Mesenchymal stem cell (in vitro differentiated cells and primary cell): ENCODE measurements around the gene TNK1.

Experiments used
- DNase-seq: peaks from one replicate; pipeline ENCODE4 v3.0.0-alpha.2; 2013
- H2AFZ ChIP-seq: one replicate; pipeline ENCODE4 v1.6.1; 2013; ENCODE audit warnings: low read depth, mild to moderate bottlenecking, control low read depth, inconsistent platforms, low read length, moderate library complexity
- H2AK5ac ChIP-seq: 2 replicates; pipeline ENCODE4 v1.6.1; 2013; ENCODE audit warnings: low read length, moderate library complexity, mild to moderate bottlenecking, inconsistent platforms; ENCODE audit not compliant: severe bottlenecking
- H2BK120ac ChIP-seq: one replicate; pipeline ENCODE4 v1.6.1; 2013; ENCODE audit warnings: low read depth, mild to moderate bottlenecking, inconsistent platforms, low read length, moderate library complexity
- H2BK12ac ChIP-seq, 2 experiments: one replicate each; pipeline ENCODE4 v1.6.1; 2013; ENCODE audit warnings: inconsistent platforms in 2 of 2, low read length in 2 of 2, mild to moderate bottlenecking in 2 of 2, moderate library complexity in 2 of 2, control low read depth in 1 of 2
- H2BK15ac ChIP-seq: one replicate; pipeline ENCODE4 v1.6.1; 2013; ENCODE audit warnings: mild to moderate bottlenecking, low read depth, inconsistent platforms; ENCODE audit not compliant: poor library complexity, severe bottlenecking
- H2BK5ac ChIP-seq: 2 replicates; pipeline ENCODE4 v1.6.1; 2013; ENCODE audit warnings: low read depth, mild to moderate bottlenecking, low read length, control low read depth, inconsistent platforms; ENCODE audit not compliant: poor library complexity, severe bottlenecking
- H3K14ac ChIP-seq, 2 experiments: one replicate each; pipeline ENCODE4 v1.6.1; 2013; ENCODE audit warnings: inconsistent platforms in 2 of 2, low read length in 2 of 2, control low read depth in 1 of 2, mild to moderate bottlenecking in 1 of 2, moderate library complexity in 1 of 2
- H3K18ac ChIP-seq, 2 experiments: one replicate each; pipeline ENCODE4 v1.6.1; 2013; ENCODE audit warnings: inconsistent platforms in 2 of 2, low read length in 2 of 2, control low read depth in 1 of 2, low read depth in 1 of 2, mild to moderate bottlenecking in 1 of 2
- H3K23ac ChIP-seq, 2 experiments: one replicate each; pipeline ENCODE4 v1.6.1; 2013; ENCODE audit warnings: inconsistent platforms in 2 of 2, low read length in 2 of 2, mild to moderate bottlenecking in 2 of 2, moderate library complexity in 2 of 2, control low read depth in 1 of 2
- H3K27ac ChIP-seq: 2 replicates; pipeline ENCODE4 v1.5.1; 2013; ENCODE audit warnings: mild to moderate bottlenecking, moderate library complexity, low read length, control low read depth, inconsistent platforms; ENCODE audit not compliant: poor library complexity, severe bottlenecking
- H3K27me3 ChIP-seq, 2 experiments: 2 replicates each; pipeline versions ENCODE4 v1.6.1 to v1.7.0; 2013; ENCODE audit warnings: low read length in 2 of 2, mild to moderate bottlenecking in 2 of 2, moderate library complexity in 2 of 2, control low read depth in 1 of 2, inconsistent platforms in 1 of 2; ENCODE audit not compliant: control insufficient read depth in 1 of 2, insufficient read depth in 1 of 2
- H3K36me3 ChIP-seq, 2 experiments: 2 replicates each; pipeline versions ENCODE4 v1.6.1 to v1.7.0; 2013; ENCODE audit warnings: low read length in 2 of 2, control low read depth in 1 of 2, inconsistent platforms in 1 of 2, low read depth in 1 of 2, mild to moderate bottlenecking in 1 of 2; ENCODE audit not compliant: insufficient read depth in 2 of 2, control insufficient read depth in 1 of 2
- H3K4ac ChIP-seq, 2 experiments: one replicate each; pipeline ENCODE4 v1.6.1; 2013; ENCODE audit warnings: inconsistent platforms in 2 of 2, low read length in 2 of 2, mild to moderate bottlenecking in 2 of 2, moderate library complexity in 2 of 2, control low read depth in 1 of 2, low read depth in 1 of 2
- H3K4me1 ChIP-seq: 2 replicates; pipeline ENCODE4 v1.6.1; 2013; ENCODE audit warnings: low read depth, low read length, control low read depth; ENCODE audit not compliant: control insufficient read depth, insufficient read depth
- H3K4me2 ChIP-seq: 2 replicates; pipeline ENCODE4 v1.6.1; 2013; ENCODE audit warnings: low read length, mild to moderate bottlenecking, inconsistent platforms; ENCODE audit not compliant: poor library complexity, severe bottlenecking
- H3K4me3 ChIP-seq, 2 experiments: 2 replicates each; pipeline versions ENCODE4 v1.5.1 to v1.7.0; 2013; ENCODE audit warnings: low read length in 2 of 2, mild to moderate bottlenecking in 2 of 2, control low read depth in 1 of 2, low read depth in 1 of 2; ENCODE audit not compliant: insufficient read depth in 1 of 2
- H3K79me1 ChIP-seq: replicated peaks from 2 replicates; pipeline ENCODE4 v1.6.1; 2013; ENCODE audit warnings: mild to moderate bottlenecking, control low read depth, low read length, inconsistent platforms; ENCODE audit not compliant: poor library complexity, severe bottlenecking
- H3K9ac ChIP-seq: 2 replicates; pipeline ENCODE4 v1.7.0; 2013; ENCODE audit warnings: mild to moderate bottlenecking, low read length, moderate library complexity
- H3K9me3 ChIP-seq: 2 replicates; pipeline ENCODE4 v1.7.0; 2013; ENCODE audit warnings: mild to moderate bottlenecking, low read length; ENCODE audit not compliant: control insufficient read depth
- H4K8ac ChIP-seq: one replicate; pipeline ENCODE4 v1.6.1; 2013; ENCODE audit warnings: inconsistent platforms, mild to moderate bottlenecking, low read length, moderate library complexity
- H4K91ac ChIP-seq: one replicate; pipeline ENCODE4 v1.6.1; 2013; ENCODE audit warnings: mild to moderate bottlenecking, low read length, inconsistent platforms
- WGBS: methylation state at CpG from one replicate; pipeline ENCODE4 v1.1.7; 2013; ENCODE audit warnings: mixed read lengths; 5-methylcytosine and 5-hydroxymethylcytosine counted together

The TNK1 gene

GRCh38 chr17:7404737-7405349 lies 24.0 kb downstream of the TNK1 start:
- Histone ChIP-seq H3K27me3 (no peaks in the 10 kb centered on the region), H3K9me3 (no peaks in the 10 kb centered on the region), H3K23ac (peak overlapping the region in 1 of 2 experiments; percentile 89), H3K18ac (peak overlapping the region; percentile 88 to 92), H2BK5ac (no peak overlapping the region), H4K8ac (peak overlapping the region; percentile 69), H3K4ac (peak overlapping the region; percentile 58 to 71), H3K4me1 (peaks cover 20% of the 10 kb centered on the region), H2BK15ac (peak overlapping the region; percentile 80), H3K36me3 (peaks cover 14 to 18% of the 10 kb centered on the region in 2 experiments), H3K27ac (no peak overlapping the region), H3K4me2 (peak overlapping the region; percentile 75), H2BK12ac (peak overlapping the region in 1 of 2 experiments; percentile 88), H2AFZ (peak overlapping the region; percentile 78), H4K91ac (peak overlapping the region; percentile 76), H2AK5ac (no peak overlapping the region), H3K9ac (peak overlapping the region; percentile 90), H3K14ac (peak overlapping the region; percentile 62 to 91), H3K4me3 (peak overlapping the region; percentile 71 to 90), H3K79me1 (peaks cover 13% of the 10 kb centered on the region), H2BK120ac (peak overlapping the region; percentile 75)
- DNase-seq = peak; percentile 54
- WGBS = 3% methylated on average over 46 of the region's 65 CpGs

GRCh38 chr17:7405350-7406234 lies 24.7 kb downstream of the TNK1 start:
- H3K36me3 ChIP-seq = peaks cover 22 to 26% of the 10 kb centered on the region in 2 experiments
- peak overlapping the region; percentile 90 for H3K9ac ChIP-seq
- peak overlapping the region; percentile 76 for H4K91ac ChIP-seq
- peak overlapping the region; percentile 11 for H3K27ac ChIP-seq
- H3K4ac ChIP-seq = peak overlapping the region; percentile 58 to 71
- no peaks in the 10 kb centered on the region for H3K9me3 ChIP-seq
- peak; percentile 34 for DNase-seq
- peak overlapping the region; percentile 63 for H2BK15ac ChIP-seq
- no peak overlapping the region for H2AK5ac ChIP-seq
- peak overlapping the region in 1 of 2 experiments; percentile 89 for H3K23ac ChIP-seq
- peak overlapping the region; percentile 75 for H2BK120ac ChIP-seq
- no peak overlapping the region for H4K8ac ChIP-seq
- H3K14ac ChIP-seq = peak overlapping the region; percentile 62 to 91
- peak overlapping the region; percentile 71 to 90 for H3K4me3 ChIP-seq
- no peak overlapping the region for H2BK5ac ChIP-seq
- H3K79me1 ChIP-seq = peaks cover 16% of the 10 kb centered on the region
- no peaks in the 10 kb centered on the region for H3K27me3 ChIP-seq
- H3K4me1 ChIP-seq = peaks cover 20% of the 10 kb centered on the region
- peak overlapping the region; percentile 75 for H3K4me2 ChIP-seq
- 3% methylated on average over 28 of the region's 38 CpGs for WGBS
- H2AFZ ChIP-seq = peak overlapping the region; percentile 64
- H2BK12ac ChIP-seq = peak overlapping the region in 1 of 2 experiments; percentile 70
- peak overlapping the region; percentile 88 to 92 for H3K18ac ChIP-seq

GRCh38 chr17:7406235-7406825 lies 25.4 kb downstream of the TNK1 start:
- Histone ChIP-seq H2BK12ac (no peak overlapping the region), H3K4ac (no peak overlapping the region), H2BK15ac (no peak overlapping the region), H3K18ac (no peak overlapping the region), H2BK5ac (no peak overlapping the region), H2AK5ac (no peak overlapping the region), H3K4me1 (peaks cover 18% of the 10 kb centered on the region), H3K27me3 (no peaks in the 10 kb centered on the region), H4K91ac (no peak overlapping the region), H3K9me3 (no peaks in the 10 kb centered on the region), H3K23ac (no peak overlapping the region), H3K36me3 (peaks cover 29 to 33% of the 10 kb centered on the region in 2 experiments), H3K27ac (no peak overlapping the region), H2BK120ac (no peak overlapping the region), H3K79me1 (peaks cover 21% of the 10 kb centered on the region), H4K8ac (no peak overlapping the region), H3K9ac (peak overlapping the region; percentile 90), H3K4me2 (peak overlapping the region; percentile 75), H3K14ac (peak overlapping the region in 1 of 2 experiments; percentile 53), H3K4me3 (peak overlapping the region; percentile 29 to 90), H2AFZ (no peak overlapping the region)
- no peak for DNase-seq
- 28% methylated on average over 10 of the region's 12 CpGs for WGBS
